Measurements from ENCODE around the gene SCRT2.

DNA sequence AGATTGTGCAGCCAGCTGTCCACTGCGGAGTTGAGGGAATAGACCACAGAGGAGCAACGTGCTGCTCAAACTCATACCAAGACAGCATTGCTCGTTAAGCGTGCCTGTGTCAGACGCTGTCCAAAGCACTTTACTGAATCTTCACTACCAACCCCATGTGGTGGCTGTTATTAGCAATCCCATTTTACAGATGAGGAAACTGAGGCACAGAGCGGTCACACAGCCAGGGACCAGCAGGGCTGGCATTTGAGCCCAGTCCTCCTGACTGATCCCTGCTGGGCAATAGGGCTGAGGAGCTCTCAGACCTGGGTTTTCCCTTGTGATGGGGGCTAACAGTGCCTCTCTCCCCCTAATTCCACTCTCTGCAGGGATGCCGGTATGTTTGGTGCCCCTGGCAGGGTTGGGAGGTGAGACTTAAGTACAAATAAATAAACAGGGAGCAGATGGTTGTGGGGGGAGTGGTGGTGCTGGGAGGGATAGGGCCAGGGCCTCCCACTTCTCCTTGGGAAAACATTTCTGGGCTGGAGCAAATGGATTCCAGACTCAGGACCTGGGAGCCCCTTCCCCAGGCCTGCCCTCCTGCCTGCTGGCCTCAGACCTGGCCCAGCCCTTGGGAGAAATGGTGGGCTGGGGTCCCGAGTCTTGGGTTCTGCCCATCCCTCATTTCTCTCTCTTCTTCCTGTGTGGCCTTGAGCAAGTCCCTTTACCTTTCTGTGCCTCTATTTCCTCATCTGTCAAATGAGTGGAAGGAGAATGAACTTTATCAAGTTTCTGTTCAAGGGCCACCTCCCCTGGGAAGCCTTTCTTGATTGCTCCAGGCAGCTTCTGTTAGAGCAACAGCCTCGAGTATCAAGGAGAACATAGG, 40.3 kb downstream of the SCRT2 start:
- TF ChIP-seq POLR2A (IDR thresholded peaks at IDR 0.05; ENCODE audit: low read depth, low read length) (no peak), POLR2AphosphoS5 (IDR thresholded peaks at IDR 0.05; ENCODE audit: low read depth, low read length) (no peak), TAF1 (IDR thresholded peaks at IDR 0.05; ENCODE audit: borderline replicate concordance, low read depth, low read length) (no peak)
